ENCODE results near the gene KRT76. TPM values are rescaled to one million over a fixed set of nuclear protein-coding genes. Genes with fewer than 3 reads are reported as not detected.

Gene KRT76
- total RNA-seq, 1 experiment from 2014 or later = not detected

DNA sequence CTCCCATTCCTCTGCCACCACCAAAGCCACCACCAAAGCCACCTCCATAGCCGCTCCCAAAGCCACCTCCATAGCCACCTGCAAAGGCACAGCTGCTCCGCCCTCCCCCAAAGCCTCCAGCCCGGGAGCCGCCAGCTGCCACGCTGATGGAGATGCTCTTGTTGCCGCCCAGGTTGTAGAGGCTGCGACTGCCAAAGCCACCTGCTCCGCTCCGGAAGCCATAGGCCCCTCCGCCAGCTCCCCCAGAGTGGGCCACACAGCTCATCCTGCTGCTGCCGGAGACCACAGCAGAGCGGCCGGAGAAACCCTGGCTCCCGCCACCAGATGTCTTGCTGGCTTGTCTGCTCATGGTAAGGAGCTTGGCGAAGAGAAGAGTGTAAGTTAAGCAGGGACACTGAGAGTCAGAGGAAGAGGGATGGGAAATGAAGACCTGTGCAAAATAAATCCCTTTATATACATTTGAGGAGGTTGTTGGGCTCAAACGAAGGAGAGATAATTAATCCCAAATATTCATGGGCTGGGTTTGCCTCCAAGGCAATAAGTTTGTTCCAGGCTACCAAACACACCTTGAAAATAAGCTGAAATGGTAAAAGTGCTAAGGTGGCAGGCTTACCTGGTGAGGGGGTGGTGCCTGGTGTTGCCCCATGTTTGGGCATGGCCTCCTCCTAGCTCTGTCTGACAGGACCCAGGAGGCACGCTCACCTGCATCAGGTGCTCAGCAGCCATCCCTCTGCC is 18.7 kb upstream of the KRT76 start, which contains the start of gene KRT3:
KRT3 (minus strand) TSS at position 424 of the 735 bp plus-strand sequence; CDS start at position 349, 75 bp downstream.
- ChIA-PET RAD21 (ENCODE audit: low non-redundant PET in 1 of 2, low total read pairs in 2 of 2, uncharacterized antibody in 2 of 2, unreplicated experiment in 2 of 2) (no interaction called here), CTCF (no interaction called here), POLR2A (no interaction called here)
- intact Hi-C loops (cut with micrococcal nuclease) = no loop called here
- no peaks in the 10 kb centered on the region for H4K20me1 ChIP-seq (ENCODE audit: insufficient read depth)
- no peaks in the 10 kb centered on the region for H3K9me2 ChIP-seq (ENCODE audit: insufficient read depth)
- H3K27ac ChIP-seq (ENCODE audit: low read depth, low read length) = no peak within 1 kb of the TSS
- ATAC-seq = no peak
- BruUV-seq (replicated peaks) = no TSS peak
- peaks cover 8 to 42% of the 10 kb centered on the region in 2 experiments; a peak in 3 of 4 replicates for H3K4me1 ChIP-seq (ENCODE audit: control insufficient read depth in 1 of 2, insufficient read depth in 2 of 2, low read length in 2 of 2)
- H3K4me3 ChIP-seq (replicated peaks in 1 of 2; ENCODE audit: low read depth in 1 of 2, low read length in 2 of 2) = no peak within 1 kb of the TSS
- H3K9me3 ChIP-seq (ENCODE audit: control insufficient read depth in 1 of 2, insufficient read depth in 1 of 2, low read depth in 1 of 2, low read length in 2 of 2) = no peaks in the 10 kb centered on the region
- H3K36me3 ChIP-seq (ENCODE audit: control insufficient read depth in 1 of 2, insufficient read depth in 2 of 2, low read length in 2 of 2) = no peaks in the 10 kb centered on the region
- no peaks in the 10 kb centered on the region for H3K79me2 ChIP-seq (ENCODE audit: insufficient read depth, low read length)
- TF ChIP-seq SRF (IDR thresholded peaks at IDR 0.05; ENCODE audit: low read depth) (no peak), YY1 (IDR thresholded peaks at IDR 0.05; ENCODE audit: extremely low read depth, insufficient replicate concordance, low read depth, low read length) (no peak), POLR2A (IDR thresholded peaks at IDR 0.05; ENCODE audit: borderline replicate concordance, extremely low read depth, insufficient read depth, insufficient read length) (no peak), SP1 (IDR thresholded peaks at IDR 0.05; ENCODE audit: low read depth) (no peak), TCF7L2 (IDR thresholded peaks at IDR 0.05; ENCODE audit: borderline replicate concordance, extremely low read depth, insufficient read depth, insufficient read length) (no peak), EZH2 (IDR thresholded peaks at IDR 0.05) (no peak), CEBPB (IDR thresholded peaks at IDR 0.05; ENCODE audit: low read depth) (no peak), ZNF274 (IDR thresholded peaks at IDR 0.05; ENCODE audit: low read depth, low read length) (no peak), EGR1 (IDR thresholded peaks at IDR 0.05; ENCODE audit: low read depth) (no peak), RAD21 (IDR thresholded peaks at IDR 0.05; ENCODE audit: low read depth) (no peak), SIN3A (IDR thresholded peaks at IDR 0.05; ENCODE audit: low read depth) (no peak), POLR2AphosphoS5 (IDR thresholded peaks at IDR 0.05; ENCODE audit: low read depth, low read length) (no peak), ZFX (IDR thresholded peaks at IDR 0.05) (no peak)
- TF ChIP-seq, protein P1, sequence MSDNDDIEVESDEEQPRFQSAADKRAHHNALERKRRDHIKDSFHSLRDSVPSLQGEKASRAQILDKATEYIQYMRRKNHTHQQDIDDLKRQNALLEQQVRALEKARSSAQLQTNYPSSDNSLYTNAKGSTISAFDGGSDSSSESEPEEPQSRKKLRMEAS (IDR thresholded peaks at IDR 0.05) = no peak
- TF ChIP-seq, protein P2, sequence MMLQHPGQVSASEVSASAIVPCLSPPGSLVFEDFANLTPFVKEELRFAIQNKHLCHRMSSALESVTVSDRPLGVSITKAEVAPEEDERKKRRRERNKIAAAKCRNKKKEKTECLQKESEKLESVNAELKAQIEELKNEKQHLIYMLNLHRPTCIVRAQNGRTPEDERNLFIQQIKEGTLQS (IDR thresholded peaks at IDR 0.05) = no peak
- TF ChIP-seq, protein P3, sequence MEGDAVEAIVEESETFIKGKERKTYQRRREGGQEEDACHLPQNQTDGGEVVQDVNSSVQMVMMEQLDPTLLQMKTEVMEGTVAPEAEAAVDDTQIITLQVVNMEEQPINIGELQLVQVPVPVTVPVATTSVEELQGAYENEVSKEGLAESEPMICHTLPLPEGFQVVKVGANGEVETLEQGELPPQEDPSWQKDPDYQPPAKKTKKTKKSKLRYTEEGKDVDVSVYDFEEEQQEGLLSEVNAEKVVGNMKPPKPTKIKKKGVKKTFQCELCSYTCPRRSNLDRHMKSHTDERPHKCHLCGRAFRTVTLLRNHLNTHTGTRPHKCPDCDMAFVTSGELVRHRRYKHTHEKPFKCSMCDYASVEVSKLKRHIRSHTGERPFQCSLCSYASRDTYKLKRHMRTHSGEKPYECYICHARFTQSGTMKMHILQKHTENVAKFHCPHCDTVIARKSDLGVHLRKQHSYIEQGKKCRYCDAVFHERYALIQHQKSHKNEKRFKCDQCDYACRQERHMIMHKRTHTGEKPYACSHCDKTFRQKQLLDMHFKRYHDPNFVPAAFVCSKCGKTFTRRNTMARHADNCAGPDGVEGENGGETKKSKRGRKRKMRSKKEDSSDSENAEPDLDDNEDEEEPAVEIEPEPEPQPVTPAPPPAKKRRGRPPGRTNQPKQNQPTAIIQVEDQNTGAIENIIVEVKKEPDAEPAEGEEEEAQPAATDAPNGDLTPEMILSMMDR (IDR thresholded peaks at IDR 0.05 in 2 of 3, conservative IDR thresholded peaks at IDR 0.05 in 1 of 3; ENCODE audit: borderline replicate concordance in 1 of 3, insufficient read depth in 1 of 3, low read depth in 2 of 3, low read length in 2 of 3) = no peak
- TF ChIP-seq, protein P4, sequence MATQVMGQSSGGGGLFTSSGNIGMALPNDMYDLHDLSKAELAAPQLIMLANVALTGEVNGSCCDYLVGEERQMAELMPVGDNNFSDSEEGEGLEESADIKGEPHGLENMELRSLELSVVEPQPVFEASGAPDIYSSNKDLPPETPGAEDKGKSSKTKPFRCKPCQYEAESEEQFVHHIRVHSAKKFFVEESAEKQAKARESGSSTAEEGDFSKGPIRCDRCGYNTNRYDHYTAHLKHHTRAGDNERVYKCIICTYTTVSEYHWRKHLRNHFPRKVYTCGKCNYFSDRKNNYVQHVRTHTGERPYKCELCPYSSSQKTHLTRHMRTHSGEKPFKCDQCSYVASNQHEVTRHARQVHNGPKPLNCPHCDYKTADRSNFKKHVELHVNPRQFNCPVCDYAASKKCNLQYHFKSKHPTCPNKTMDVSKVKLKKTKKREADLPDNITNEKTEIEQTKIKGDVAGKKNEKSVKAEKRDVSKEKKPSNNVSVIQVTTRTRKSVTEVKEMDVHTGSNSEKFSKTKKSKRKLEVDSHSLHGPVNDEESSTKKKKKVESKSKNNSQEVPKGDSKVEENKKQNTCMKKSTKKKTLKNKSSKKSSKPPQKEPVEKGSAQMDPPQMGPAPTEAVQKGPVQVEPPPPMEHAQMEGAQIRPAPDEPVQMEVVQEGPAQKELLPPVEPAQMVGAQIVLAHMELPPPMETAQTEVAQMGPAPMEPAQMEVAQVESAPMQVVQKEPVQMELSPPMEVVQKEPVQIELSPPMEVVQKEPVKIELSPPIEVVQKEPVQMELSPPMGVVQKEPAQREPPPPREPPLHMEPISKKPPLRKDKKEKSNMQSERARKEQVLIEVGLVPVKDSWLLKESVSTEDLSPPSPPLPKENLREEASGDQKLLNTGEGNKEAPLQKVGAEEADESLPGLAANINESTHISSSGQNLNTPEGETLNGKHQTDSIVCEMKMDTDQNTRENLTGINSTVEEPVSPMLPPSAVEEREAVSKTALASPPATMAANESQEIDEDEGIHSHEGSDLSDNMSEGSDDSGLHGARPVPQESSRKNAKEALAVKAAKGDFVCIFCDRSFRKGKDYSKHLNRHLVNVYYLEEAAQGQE (IDR thresholded peaks at IDR 0.05; ENCODE audit: low read depth) = no peak
- H3K9ac ChIP-seq (ENCODE audit: low read length) = no peak within 1 kb of the TSS
- DNase-seq (ENCODE audit: low read depth, low spot score) = no peak
- no peaks in the 10 kb centered on the region for H3K27me3 ChIP-seq (ENCODE audit: insufficient read depth, low read length)
- no peak within 1 kb of the TSS for H2AFZ ChIP-seq (ENCODE audit: low read depth, low read length, poor library complexity, severe bottlenecking)
- H3K4me2 ChIP-seq (ENCODE audit: low read length) = no peak within 1 kb of the TSS
